ENCODE results near the gene BRD3OS. TPM values are rescaled to one million over a fixed set of nuclear protein-coding genes. Genes with fewer than 3 reads are reported as not detected.
A peak's percentile ranks its signal among the peaks of the same experiment; 100 is the strongest.

The BRD3OS gene
- total and polyA plus RNA-seq, 2 of the 13 experiments (the other 11 are each of a cell fraction or from before 2014, with no cell fraction given) = 4.9 to 5.7 TPM

DNA sequence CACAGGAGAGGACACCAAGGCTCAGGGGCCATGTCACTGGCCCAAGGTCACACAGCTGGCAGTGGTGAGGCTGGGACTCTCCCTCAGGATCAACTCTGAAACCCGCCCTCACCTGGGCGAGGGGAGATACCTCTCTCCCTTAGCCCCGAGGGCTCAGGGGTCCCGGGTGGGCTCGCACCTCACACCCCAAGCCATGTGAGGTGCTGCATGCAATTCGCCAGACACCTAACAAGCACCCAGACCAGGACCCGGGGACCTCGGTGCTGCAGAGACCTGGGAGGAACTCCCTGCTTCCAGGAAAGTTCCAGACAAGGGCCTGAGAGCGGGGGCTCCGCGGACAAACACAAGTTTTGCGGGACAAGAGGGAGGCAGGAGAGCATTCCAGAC lies 23.3 kb downstream of the BRD3OS start:
- Histone ChIP-seq H2AFZ (ENCODE audit: low read length) (no peak overlapping the region), H4K20me1 (ENCODE audit: insufficient read depth, low read length) (no peaks in the 10 kb centered on the region), H3K27me3 (ENCODE audit: control insufficient read depth in 1 of 2, insufficient read depth in 2 of 2, low read length in 2 of 2) (no peaks in the 10 kb centered on the region), H3K79me2 (ENCODE audit: insufficient read depth, low read length) (no peaks in the 10 kb centered on the region), H3K9ac (ENCODE audit: insufficient read depth, low read depth, low read length) (no peak overlapping the region), H3K9me3 (ENCODE audit: low read length) (no peaks in the 10 kb centered on the region), H3K4me3 (replicated peaks in 1 of 3; ENCODE audit: insufficient read depth in 1 of 3, low read depth in 2 of 3, low read length in 3 of 3) (no peak overlapping the region), H3K27ac (ENCODE audit: extremely low read length, insufficient read depth, low read length) (no peak overlapping the region), H3K4me2 (ENCODE audit: low read depth, low read length) (no peak overlapping the region), H3K36me3 (replicated peaks in 1 of 2; ENCODE audit: control insufficient read depth in 1 of 2, insufficient read depth in 2 of 2, low read length in 2 of 2) (peaks cover 49 to 87% of the 10 kb centered on the region in 2 experiments), H3K4me1 (ENCODE audit: insufficient read depth, low read length) (peaks cover 9% of the 10 kb centered on the region)
- in situ Hi-C loops (cut with HindIII; ENCODE audit: extremely low pct_ligation_motif_present, low pct_unique_long_range_greater_than_20kb) (no loop called here), intact Hi-C loops (cut with micrococcal nuclease; ENCODE audit: unreplicated experiment) (no loop called here)
- POLR2A ChIA-PET = interaction anchor here (0.6 kb wide), 1 partner anchor 42 kb away, joined by 3 read pairs; no protein-coding TSS in a partner anchor
- DNase-seq (ENCODE audit: low spot score) = no peak
- 97% methylated on average over 8 of the region's 12 CpGs for WGBS (ENCODE audit: low lambda C conversion rate)
- CTCF ChIA-PET (ENCODE audit: low intra/inter-chr PET ratio, low total read pairs) = no interaction called here
- FAIRE-seq = no peak
- TF ChIP-seq, protein P1, sequence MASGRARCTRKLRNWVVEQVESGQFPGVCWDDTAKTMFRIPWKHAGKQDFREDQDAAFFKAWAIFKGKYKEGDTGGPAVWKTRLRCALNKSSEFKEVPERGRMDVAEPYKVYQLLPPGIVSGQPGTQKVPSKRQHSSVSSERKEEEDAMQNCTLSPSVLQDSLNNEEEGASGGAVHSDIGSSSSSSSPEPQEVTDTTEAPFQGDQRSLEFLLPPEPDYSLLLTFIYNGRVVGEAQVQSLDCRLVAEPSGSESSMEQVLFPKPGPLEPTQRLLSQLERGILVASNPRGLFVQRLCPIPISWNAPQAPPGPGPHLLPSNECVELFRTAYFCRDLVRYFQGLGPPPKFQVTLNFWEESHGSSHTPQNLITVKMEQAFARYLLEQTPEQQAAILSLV (CRISPR knock-in tag; IDR thresholded peaks at IDR 0.05; ENCODE audit: borderline replicate concordance) = no peak
- no peak for TF ChIP-seq ZNF556 (CRISPR knock-in tag; IDR thresholded peaks at IDR 0.05; ENCODE audit: borderline replicate concordance)
- TF ChIP-seq POLR2A (IDR thresholded peaks at IDR 0.05; ENCODE audit: insufficient read depth in 1 of 2, low read depth in 2 of 2, low read length in 2 of 2) = peak in 1 of 2 experiments; percentile 34; a peak in 1 of 4 replicates
- peak; percentile 3 for TF ChIP-seq AGO2 (optimal IDR thresholded peaks at IDR 0.05; ENCODE audit: low read depth, low read length)
- TF ChIP-seq, protein P2, sequence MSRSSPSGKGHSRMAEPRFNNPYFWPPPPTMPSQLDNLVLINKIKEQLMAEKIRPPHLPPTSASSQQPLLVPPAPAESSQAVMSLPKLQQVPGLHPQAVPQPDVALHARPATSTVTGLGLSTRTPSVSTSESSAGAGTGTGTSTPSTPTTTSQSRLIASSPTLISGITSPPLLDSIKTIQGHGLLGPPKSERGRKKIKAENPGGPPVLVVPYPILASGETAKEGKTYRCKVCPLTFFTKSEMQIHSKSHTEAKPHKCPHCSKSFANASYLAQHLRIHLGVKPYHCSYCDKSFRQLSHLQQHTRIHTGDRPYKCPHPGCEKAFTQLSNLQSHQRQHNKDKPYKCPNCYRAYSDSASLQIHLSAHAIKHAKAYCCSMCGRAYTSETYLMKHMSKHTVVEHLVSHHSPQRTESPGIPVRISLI (CRISPR knock-in tag; IDR thresholded peaks at IDR 0.05; ENCODE audit: borderline replicate concordance) = no peak
- no peak for ATAC-seq
- BruUV-seq (replicated peaks) = no TSS peak

DNA sequence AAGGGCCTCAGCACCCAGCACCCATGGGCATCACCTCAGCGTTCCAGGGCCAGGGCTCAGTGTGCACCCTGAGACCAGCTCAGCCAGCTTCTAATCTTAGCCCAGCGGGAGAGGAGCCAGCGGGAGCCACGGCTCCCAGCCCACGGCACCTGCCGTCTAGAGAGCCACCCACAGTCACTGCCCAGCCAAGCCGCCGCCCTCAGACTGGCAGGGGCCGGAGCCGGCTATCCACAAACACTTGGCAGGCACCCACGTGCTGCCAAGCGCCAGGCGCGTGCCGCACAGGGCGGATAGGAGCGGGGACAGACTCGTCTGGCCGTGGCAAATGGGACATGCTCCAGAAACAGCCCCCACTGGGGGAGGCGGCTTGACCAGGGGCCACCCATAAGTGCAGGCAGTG lies 24.0 kb downstream of the BRD3OS start:
- Histone ChIP-seq H3K79me2 (ENCODE audit: insufficient read depth, low read length) (peaks cover 6% of the 10 kb centered on the region), H3K36me3 (replicated peaks in 1 of 2; ENCODE audit: control insufficient read depth in 1 of 2, insufficient read depth in 2 of 2, low read length in 2 of 2) (peaks cover 47 to 84% of the 10 kb centered on the region in 2 experiments), H3K27me3 (ENCODE audit: control insufficient read depth in 1 of 2, insufficient read depth in 2 of 2, low read length in 2 of 2) (no peaks in the 10 kb centered on the region), H3K4me2 (ENCODE audit: low read depth, low read length) (no peak overlapping the region), H3K4me1 (ENCODE audit: insufficient read depth, low read length) (peaks cover 2% of the 10 kb centered on the region), H2AFZ (ENCODE audit: low read length) (no peak overlapping the region), H4K20me1 (ENCODE audit: insufficient read depth, low read length) (no peaks in the 10 kb centered on the region), H3K9ac (ENCODE audit: insufficient read depth, low read depth, low read length) (no peak overlapping the region), H3K4me3 (replicated peaks in 1 of 3; ENCODE audit: insufficient read depth in 1 of 3, low read depth in 2 of 3, low read length in 3 of 3) (no peak overlapping the region), H3K9me3 (ENCODE audit: low read length) (no peaks in the 10 kb centered on the region), H3K27ac (ENCODE audit: extremely low read length, insufficient read depth, low read length) (no peak overlapping the region)
- WGBS (ENCODE audit: low lambda C conversion rate) = 97% methylated on average over 6 of the region's 20 CpGs
- POLR2A ChIA-PET = no interaction called here
- no peak for FAIRE-seq
- no peak for DNase-seq (ENCODE audit: low spot score)
- intact Hi-C loops (cut with micrococcal nuclease; ENCODE audit: unreplicated experiment) (no loop called here), in situ Hi-C loops (cut with HindIII; ENCODE audit: extremely low pct_ligation_motif_present, low pct_unique_long_range_greater_than_20kb) (no loop called here)
- BruUV-seq (replicated peaks) = no TSS peak
- CTCF ChIA-PET (ENCODE audit: low intra/inter-chr PET ratio, low total read pairs) = no interaction called here
- TF ChIP-seq ZSCAN22 (CRISPR knock-in tag; IDR thresholded peaks at IDR 0.05) = peak; percentile 54; the same call in 1 of the 2 replicates
- no peak for TF ChIP-seq ZNF746 (CRISPR knock-in tag; IDR thresholded peaks at IDR 0.05)
- ATAC-seq = no peak
